Panc1 (cell line): ENCODE data around the gene GPR89B. TPM values are rescaled to one million over a fixed set of nuclear protein-coding genes. Genes with fewer than 3 reads are reported as not detected.
"Not testable (repeated sequence)": the region's sequence is repeated elsewhere in the genome, so short reads cannot be mapped to it uniquely, and the experiment has no call there.

ENCODE experiments used
- ATAC-seq: fragments of 200-7000 bp; cut with Tn5 transposase; 2 replicates; pipeline ENCODE4 v1.9.1; 2020; ENCODE audit warnings: mild to moderate bottlenecking, moderate library complexity
- Bru-seq: library from RNA; stranded (reverse); fragments of 400-500 nt; gene quantifications from one replicate; lab custom pipeline; 2021; lab: Mats Ljungman, UMichigan
- BruChase-seq, 2 experiments: library from RNA; stranded (reverse); fragments of 400-500 nt; gene quantifications; one replicate each; lab custom pipeline; 2021; lab: Mats Ljungman, UMichigan
- BruUV-seq: library from RNA; stranded (reverse); fragments of 400-500 nt; replicated peaks from 2 replicates; lab custom pipeline; 2021; lab: Mats Ljungman, UMichigan
- CTCF ChIA-PET: fragments of 300-600 bp; sonication (Branson Sonifier 250); formaldehyde crosslinking; loops from one replicate; lab custom pipeline; 2022; ENCODE audit warnings: antibody characterized with exemption; lab: Charles Lee
- POLR2A ChIA-PET: fragments of 300-600 bp; sonication (Branson Sonifier 250); formaldehyde crosslinking; loops from one replicate; lab custom pipeline; 2022; ENCODE audit warnings: antibody characterized with exemption; lab: Charles Lee
- DNase-seq: peaks from one replicate; pipeline ENCODE4 v3.0.0-alpha.2; 2010; ENCODE audit warnings: low read depth, low spot score
- H3K27ac ChIP-seq: 2 replicates; pipeline ENCODE4 v1.5.1; 2011; ENCODE audit warnings: mild to moderate bottlenecking, low read length, inconsistent platforms
- H3K27me3 ChIP-seq: fragments of 200-500 bp; sonication (Bioruptor generic); 2 replicates; pipeline ENCODE4 v1.6.0; 2014; ENCODE audit warnings: low read length, inconsistent platforms; ENCODE audit not compliant: control insufficient read depth, insufficient read depth
- H3K36me3 ChIP-seq: fragments of 200-500 bp; sonication (Bioruptor generic); 2 replicates; pipeline ENCODE4 v1.5.1; 2014; ENCODE audit warnings: inconsistent platforms, mild to moderate bottlenecking, low read length, moderate library complexity; ENCODE audit not compliant: control insufficient read depth, insufficient read depth
- H3K4me1 ChIP-seq: 2 replicates; pipeline ENCODE4 v1.5.1; 2011; ENCODE audit warnings: inconsistent platforms, mild to moderate bottlenecking, low read length, moderate library complexity; ENCODE audit not compliant: control insufficient read depth, insufficient read depth
- H3K4me3 ChIP-seq, 2 experiments: 2 replicates each; pipeline ENCODE4 v1.5.1; 2011 to 2012; ENCODE audit warnings: low read depth in 2 of 2, low read length in 2 of 2, mild to moderate bottlenecking in 2 of 2, inconsistent platforms in 1 of 2, moderate library complexity in 1 of 2
- H3K9me3 ChIP-seq: fragments of 200-500 bp; sonication (Bioruptor generic); 2 replicates; pipeline ENCODE4 v1.5.1; 2014; ENCODE audit warnings: low read depth, mild to moderate bottlenecking, inconsistent platforms, low read length, moderate library complexity; ENCODE audit not compliant: control insufficient read depth, insufficient read depth
- CTCF ChIP-seq: fragments of 450-650 bp; IDR thresholded peaks from 2 replicates; pipeline ENCODE4 v1.5.1; 2017; ENCODE audit warnings: mild to moderate bottlenecking
- POLR2AphosphoS5 ChIP-seq: IDR thresholded peaks from 2 replicates; pipeline ENCODE4 v1.6.1; 2012; ENCODE audit warnings: mild to moderate bottlenecking, low read depth, low read length, moderate library complexity
- REST ChIP-seq, 2 experiments: IDR thresholded peaks; 2 replicates each; pipeline ENCODE4 v1.6.1; 2011 to 2012; ENCODE audit warnings: low read depth in 2 of 2, control low read depth in 1 of 2, low read length in 1 of 2, mild to moderate bottlenecking in 1 of 2, moderate library complexity in 1 of 2; ENCODE audit not compliant: insufficient read depth in 1 of 2
- SIN3A ChIP-seq: IDR thresholded peaks from 2 replicates; pipeline ENCODE4 v1.6.1; 2012; ENCODE audit warnings: low read depth, mild to moderate bottlenecking, low read length, moderate library complexity, borderline replicate concordance; ENCODE audit not compliant: insufficient read depth
- TCF7L2 ChIP-seq: IDR thresholded peaks from 2 replicates; pipeline ENCODE4 v1.6.1; 2011; ENCODE audit warnings: mild to moderate bottlenecking, low read depth, low read length, inconsistent platforms
- in situ Hi-C: cut with HindIII; loops from 2 replicates; pipeline ENCODE4 v1.10.0; 2016; ENCODE audit warnings: low sequenced_read_pairs, low pct_unique_long_range_greater_than_20kb
- intact Hi-C: fragments of 100-400 bp; cut with micrococcal nuclease; formaldehyde crosslinking; loops from one replicate; pipeline ENCODE4 v1.10.0; 2022; ENCODE audit not compliant: unreplicated experiment
- long read RNA-seq: library from polyadenylated mRNA; unstranded; transcript quantifications from one replicate; pipeline ENCODE4 v2.0.0, GENCODE V29; 2021; ENCODE audit not compliant: unreplicated experiment
- polyA plus RNA-seq: library from polyadenylated mRNA; unstranded; fragments of >200 nt; gene quantifications from one replicate; pipeline ENCODE4 v1.2.1, GENCODE V29; 2012; ENCODE audit warnings: missing spikeins; ENCODE audit not compliant: insufficient read length
- total RNA-seq: library from RNA; stranded (reverse); gene quantifications from one replicate; pipeline ENCODE4 v1.2.1, GENCODE V29; 2021; ENCODE audit not compliant: unreplicated experiment

GPR89B gene
- total RNA-seq (12.0 TPM), Bru-seq, nascent RNA (percentile 65 among the genes with signal in this experiment), BruChase-seq, experiment 1, labeled RNA remaining after a 2-hour chase (percentile 59 among the genes with signal in this experiment), BruChase-seq, experiment 2, labeled RNA remaining after a 6-hour chase (percentile 55 among the genes with signal in this experiment)
- 5.2 TPM for polyA plus RNA-seq
- long read RNA-seq, partial matches to known transcripts: 4 of 13 reads
- long read RNA-seq, other reads (novel, unspliced or antisense): 5 of 13 reads

GRCh38 chr1:147928236-147929132 lies at the start of gene GPR89B:
Gene GPR89B (plus strand): TSS chr1:147928420. CDS start chr1:147928537, 117 bp downstream.
- intact Hi-C loops, CTCF ChIA-PET, in situ Hi-C loops, H3K27me3 ChIP-seq, POLR2A ChIA-PET, H3K9me3 ChIP-seq, H3K4me1 ChIP-seq, BruUV-seq, H3K36me3 ChIP-seq: not testable (repeated sequence)
- Histone ChIP-seq H3K27ac (peak within 1 kb of the TSS; percentile 68; the same call in 1 of the 2 replicates), H3K4me3 (peak within 1 kb of the TSS; percentile 61 to 74)
- DNase-seq: peak; percentile 45
- ATAC-seq: peak; percentile 100
- TF ChIP-seq SIN3A (0 out of 2 replicates have a peak, but pooled peaks have one; percentile 33), POLR2AphosphoS5 (peak; percentile 68)

DNA sequence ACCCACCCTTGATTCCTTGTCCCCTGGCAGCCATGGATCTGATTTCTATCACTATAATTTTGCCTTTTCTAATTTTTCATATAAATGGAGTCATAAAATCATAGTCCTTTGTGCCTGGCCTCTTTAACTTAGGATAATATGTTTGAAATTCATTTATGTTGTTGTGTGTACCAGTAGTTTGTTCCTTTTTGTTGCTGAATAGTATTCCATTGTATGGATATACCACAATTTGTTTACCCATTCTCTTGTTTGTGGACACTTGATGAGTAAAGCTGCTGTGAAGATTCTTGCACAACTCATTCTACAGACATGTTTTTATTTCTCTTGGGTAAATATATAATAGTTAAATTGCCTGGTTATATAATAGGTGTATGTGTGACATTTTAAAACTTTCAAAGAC lies 48.3 kb upstream of the GPR89B start:
- Histone ChIP-seq H3K4me1 (no peaks in the 10 kb centered on the region), H3K4me3 (no peak overlapping the region), H3K9me3 (no peaks in the 10 kb centered on the region), H3K27me3 (peaks cover 2% of the 10 kb centered on the region; the same call in 1 of the 2 replicates), H3K36me3 (no peaks in the 10 kb centered on the region), H3K27ac (no peak overlapping the region)
- CTCF ChIA-PET: no interaction called here
- DNase-seq (no peak), ATAC-seq (no peak)
- in situ Hi-C loops (no loop called here), intact Hi-C loops (no loop called here)
- BruUV-seq: no TSS peak
- POLR2A ChIA-PET: no interaction called here
- TF ChIP-seq REST (IDR thresholded peaks at IDR 0.05; ENCODE audit: insufficient read depth in 1 of 2, low read depth in 2 of 2, low read length in 1 of 2): no peak
- TF ChIP-seq POLR2AphosphoS5: no peak
- no peak for TF ChIP-seq SIN3A
- TF ChIP-seq CTCF: no peak
- no peak for TF ChIP-seq TCF7L2
